ENCODE results near the gene LSS. TPM values are rescaled to one million over a fixed set of nuclear protein-coding genes. Genes with fewer than 3 reads are reported as not detected.
"Not testable (repeated sequence)": the region's sequence is repeated elsewhere in the genome, so short reads cannot be mapped to it uniquely, and the experiment has no call there.

LSS gene
- total and polyA plus RNA-seq, 5 donors from 2014 or later = 8.8 to 51.6 (median 13.3) TPM

GRCh38 chr21:46140352-46141003 is 88.1 kb downstream of the LSS start:
- H3K9me3 ChIP-seq (ENCODE audit: control insufficient read depth in 2 of 2, low read length in 2 of 2); H3K4me1 ChIP-seq (ENCODE audit: control insufficient read depth, insufficient read depth, low read length, poor library complexity, severe bottlenecking); H3K36me3 ChIP-seq (ENCODE audit: control insufficient read depth, insufficient read depth, low read length); H3K27me3 ChIP-seq (ENCODE audit: control insufficient read depth, insufficient read depth, low read length); H3K4me3 Mint-ChIP-seq; DNase-seq; H3K9me3 Mint-ChIP-seq; H3K4me3 ChIP-seq (ENCODE audit: low read depth, low read length); H3K36me3 Mint-ChIP-seq; H3K27ac ChIP-seq (ENCODE audit: insufficient read depth, low read length, poor library complexity, severe bottlenecking); ATAC-seq (ENCODE audit: low read depth in 2 of 2); H3K27ac Mint-ChIP-seq; H3K27me3 Mint-ChIP-seq: not testable (repeated sequence)
- H3K4me1 Mint-ChIP-seq = peaks cover 0 to 11% (median 4%) of the 10 kb centered on the region in 4 donors

GRCh38 chr21:46139686-46140085 is 88.9 kb downstream of the LSS start:
- Mint-ChIP-seq H3K4me1 (peaks cover 0 to 9% (median 4%) of the 10 kb centered on the region in 4 donors), H3K4me3 (no peak overlapping the region), H3K27ac (no peak overlapping the region), H3K27me3 (peaks cover 4% of the 10 kb centered on the region), H3K36me3 (no peaks in the 10 kb centered on the region), H3K9me3 (no peaks in the 10 kb centered on the region)
- no peaks in the 10 kb centered on the region for H3K27me3 ChIP-seq (ENCODE audit: control insufficient read depth, insufficient read depth, low read length)
- no peak overlapping the region for H3K4me3 ChIP-seq (ENCODE audit: low read depth, low read length)
- no peaks in the 10 kb centered on the region for H3K36me3 ChIP-seq (ENCODE audit: control insufficient read depth, insufficient read depth, low read length)
- H3K27ac ChIP-seq (ENCODE audit: insufficient read depth, low read length, poor library complexity, severe bottlenecking) = no peak overlapping the region
- H3K9me3 ChIP-seq (ENCODE audit: control insufficient read depth in 2 of 2, low read length in 2 of 2) = no peaks in the 10 kb centered on the region
- no peak for ATAC-seq (ENCODE audit: low read depth in 2 of 2)
- no peak for DNase-seq
- H3K4me1 ChIP-seq (ENCODE audit: control insufficient read depth, insufficient read depth, low read length, poor library complexity, severe bottlenecking) = peaks cover 7% of the 10 kb centered on the region

GRCh38 chr21:46138383-46138970 is 90.1 kb downstream of the LSS start:
- DNase-seq = no peak
- Mint-ChIP-seq H3K36me3 (no peaks in the 10 kb centered on the region), H3K4me3 (peak overlapping the region in 1 of 4 donors; percentile 65)

More at GRCh38 chr21:46138383-46138970, 90.1 kb downstream of the LSS start:
- Histone ChIP-seq H3K27me3 (ENCODE audit: control insufficient read depth, insufficient read depth, low read length) (no peaks in the 10 kb centered on the region), H3K9me3 (ENCODE audit: control insufficient read depth in 2 of 2, low read length in 2 of 2) (no peaks in the 10 kb centered on the region), H3K4me3 (ENCODE audit: low read depth, low read length) (no peak overlapping the region), H3K27ac (ENCODE audit: insufficient read depth, low read length, poor library complexity, severe bottlenecking) (no peak overlapping the region), H3K36me3 (ENCODE audit: control insufficient read depth, insufficient read depth, low read length) (no peaks in the 10 kb centered on the region), H3K4me1 (ENCODE audit: control insufficient read depth, insufficient read depth, low read length, poor library complexity, severe bottlenecking) (peaks cover 1% of the 10 kb centered on the region)
- H3K9me3 Mint-ChIP-seq = no peaks in the 10 kb centered on the region
- no peak overlapping the region for H3K27ac Mint-ChIP-seq
- no peak for ATAC-seq (ENCODE audit: low read depth in 2 of 2)
- H3K27me3 Mint-ChIP-seq = peaks cover 4% of the 10 kb centered on the region
- peaks cover 0 to 1% (median under 1%) of the 10 kb centered on the region in 4 donors for H3K4me1 Mint-ChIP-seq

Other genes with a start within 250 kb of the LSS start
- 2.2 TPM for gene COL6A1, start 247.0 kb downstream of the LSS start, total RNA-seq
- 1 to 10 TPM in 1 of 4 donors, under 1 TPM in 3; 0.10 to 1.1 (median 0.64) TPM for gene COL6A1, start 247.0 kb downstream of the LSS start, polyA plus RNA-seq
- 12.9 TPM for gene COL6A2, start 130.7 kb downstream of the LSS start, total RNA-seq
- gene COL6A2, start 130.7 kb downstream of the LSS start, polyA plus RNA-seq = 1 to 10 TPM in 2 of 4 donors, under 1 TPM in 2; 0.08 to 3.8 (median 0.83) TPM
- not detected for gene FTCD, start 73.2 kb downstream of the LSS start, total RNA-seq
- gene FTCD, start 73.2 kb downstream of the LSS start, polyA plus RNA-seq = under 1 TPM in 1 of 4 donors, not detected in 3; 0.38 TPM
- gene SPATC1L, start 44.3 kb downstream of the LSS start, total RNA-seq = 1.7 TPM
- 1 to 10 TPM; 2.5 to 9.2 (median 6.2) TPM for gene SPATC1L, start 44.3 kb downstream of the LSS start, polyA plus RNA-seq
- 139 TPM for gene MCM3AP, start 56.8 kb upstream of the LSS start, total RNA-seq
- 10 to 100 TPM; 30.7 to 47.2 (median 44.8) TPM for gene MCM3AP, start 56.8 kb upstream of the LSS start, polyA plus RNA-seq
- gene YBEY, start 57.6 kb upstream of the LSS start, total RNA-seq = 10.9 TPM
- 10 to 100 TPM; 13.6 to 18.3 (median 15.4) TPM for gene YBEY, start 57.6 kb upstream of the LSS start, polyA plus RNA-seq
- gene C21orf58, start 95.1 kb upstream of the LSS start, total RNA-seq = 5.2 TPM
- under 1 TPM; 0.64 to 0.96 (median 0.83) TPM for gene C21orf58, start 95.1 kb upstream of the LSS start, polyA plus RNA-seq
- 64.5 TPM for gene PCNT, start 95.4 kb upstream of the LSS start, total RNA-seq
- 10 to 100 TPM in 2 of 4 donors, 1 to 10 TPM in 2; 5.3 to 13.7 (median 9.5) TPM for gene PCNT, start 95.4 kb upstream of the LSS start, polyA plus RNA-seq
- 125 TPM for gene DIP2A, start 230.1 kb upstream of the LSS start, total RNA-seq
- 10 to 100 TPM; 12.6 to 24.8 (median 16.6) TPM for gene DIP2A, start 230.1 kb upstream of the LSS start, polyA plus RNA-seq

Data from CD4-positive, CD25-positive, alpha-beta regulatory T cell (primary cell).